Measurements from ENCODE around the gene BBS4. TPM values are rescaled to one million over a fixed set of nuclear protein-coding genes. Genes with fewer than 3 reads are reported as not detected.

Gene BBS4
- total and polyA plus RNA-seq, 12 donors = 13.6 to 44.1 (median 23.5) TPM

DNA sequence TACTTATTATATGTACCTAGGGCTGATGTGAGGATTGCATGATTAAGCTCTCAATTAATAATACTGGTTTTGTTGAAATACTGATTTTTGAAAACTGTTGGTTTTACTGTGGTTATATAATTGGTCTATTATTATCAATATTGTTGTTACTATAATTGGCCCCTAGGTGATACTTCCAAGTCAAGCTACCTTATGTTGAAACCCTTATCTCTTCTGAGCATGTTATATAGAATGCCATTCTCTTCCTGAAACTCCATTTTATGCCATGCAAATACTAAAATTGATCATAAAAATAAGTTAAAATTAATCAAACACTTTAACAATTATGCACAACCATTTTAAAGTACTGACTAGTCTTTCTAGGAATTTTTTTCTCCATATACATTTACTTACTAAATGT, 46.1 kb downstream of the BBS4 start:
- no peak for DNase-seq
- intact Hi-C loops (cut with DNase I) = no loop called here
- H3K9me3 ChIP-seq (replicated peaks in 1 of 3) = no peaks in the 10 kb centered on the region
- no peaks in the 10 kb centered on the region for H3K27me3 ChIP-seq
- TF ChIP-seq CTCF (IDR thresholded peaks at IDR 0.05) (no peak), POLR2A (IDR thresholded peaks at IDR 0.05) (no peak)
- H3K4me3 ChIP-seq = no peak overlapping the region
- H3K36me3 ChIP-seq (replicated peaks in 1 of 2) = peaks cover 0 to 26% of the 10 kb centered on the region in 2 donors
- no peaks in the 10 kb centered on the region for H3K4me1 ChIP-seq (replicated peaks in 1 of 2)
- H3K27ac ChIP-seq = no peak overlapping the region

DNA sequence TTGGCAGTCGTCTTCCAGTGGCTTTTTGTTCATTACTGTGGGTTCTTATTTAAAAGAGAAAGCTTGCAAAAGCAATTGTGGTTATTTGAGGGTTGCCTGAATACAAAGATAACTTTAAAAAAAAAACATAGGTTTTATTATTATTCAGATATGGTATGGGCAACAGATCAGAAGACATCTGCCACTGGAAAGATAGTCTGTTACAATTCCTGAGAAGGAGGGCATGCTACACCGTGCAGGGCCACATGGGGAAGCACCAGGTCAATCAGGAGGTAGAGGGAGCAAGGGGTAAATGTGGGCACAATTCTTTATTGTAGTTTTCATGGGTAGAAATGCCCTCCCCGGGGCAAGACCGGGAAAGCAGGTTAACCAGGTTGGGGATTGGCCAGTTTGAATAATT, 46.5 kb downstream of the BBS4 start:
- 91 to 97% (median 94%) methylated on average over 4 of the region's 4 CpGs for WGBS, 4 donors
- Histone ChIP-seq H3K4me1 (replicated peaks in 1 of 2) (no peaks in the 10 kb centered on the region), H3K27me3 (no peaks in the 10 kb centered on the region), H3K27ac (no peak overlapping the region), H3K4me3 (no peak overlapping the region), H3K36me3 (replicated peaks in 1 of 2) (peaks cover 0 to 30% of the 10 kb centered on the region in 2 donors), H3K9me3 (replicated peaks in 1 of 3) (no peaks in the 10 kb centered on the region)
- TF ChIP-seq POLR2A (IDR thresholded peaks at IDR 0.05) = no peak
- no peak for TF ChIP-seq CTCF (IDR thresholded peaks at IDR 0.05)
- intact Hi-C loops (cut with DNase I) = no loop called here
- DNase-seq = no peak

DNA sequence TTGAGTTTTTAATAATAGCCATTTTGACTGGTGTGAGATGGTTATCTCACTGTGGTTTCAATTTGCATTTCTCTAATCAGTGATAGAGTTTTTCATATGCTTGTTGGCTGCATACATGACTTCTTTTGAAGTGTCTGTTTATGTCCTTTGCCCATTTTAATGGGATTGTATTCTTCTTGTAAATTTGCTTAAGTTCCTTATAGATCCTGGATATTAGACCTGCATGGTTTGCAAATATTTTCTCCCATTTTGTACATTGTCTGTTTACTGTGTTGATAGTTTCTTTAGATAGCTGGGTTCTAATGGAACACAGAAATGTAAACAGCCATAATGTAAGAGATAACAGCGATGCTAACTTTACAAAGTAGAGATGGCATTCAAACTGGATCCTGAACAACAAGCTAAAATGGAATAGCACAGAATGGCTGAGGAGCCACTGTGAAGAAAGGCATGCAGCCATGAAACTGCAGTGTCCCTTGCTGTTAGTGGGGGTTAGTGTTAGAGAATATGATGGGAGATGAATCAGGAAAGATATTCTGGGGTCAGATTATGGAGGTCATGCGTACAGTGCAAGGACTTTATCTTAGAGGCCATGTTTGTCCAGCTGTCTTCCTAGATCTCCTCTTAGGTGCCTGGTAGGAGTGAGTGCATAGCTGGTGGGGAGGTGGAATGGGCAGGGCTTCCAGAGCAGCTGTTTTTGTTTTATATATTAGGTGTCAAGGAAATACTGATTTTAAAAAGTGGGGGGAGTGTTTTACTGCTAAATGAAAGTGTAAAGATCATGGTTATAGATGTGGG, 48.1 kb downstream of the BBS4 start:
- WGBS, 4 donors = 96 to 99% (median 97%) methylated on average over 2 of the region's 2 CpGs
- DNase-seq = no peak
- Histone ChIP-seq H3K4me1 (replicated peaks in 1 of 2) (no peaks in the 10 kb centered on the region), H3K27me3 (no peaks in the 10 kb centered on the region), H3K9me3 (replicated peaks in 1 of 3) (no peaks in the 10 kb centered on the region), H3K36me3 (replicated peaks in 1 of 2) (peaks cover 0 to 41% of the 10 kb centered on the region in 2 donors), H3K27ac (no peak overlapping the region), H3K4me3 (no peak overlapping the region)
- TF ChIP-seq POLR2A (IDR thresholded peaks at IDR 0.05) = no peak
- no peak for TF ChIP-seq CTCF (IDR thresholded peaks at IDR 0.05)
- intact Hi-C loops (cut with DNase I) = no loop called here

- no peaks in the 10 kb centered on the region for H3K4me1 ChIP-seq (replicated peaks in 1 of 2)
- 87 to 100% (median 98%) methylated on average over 2 of the region's 2 CpGs for WGBS, 4 donors
- no peak overlapping the region for H3K4me3 ChIP-seq
- H3K27ac ChIP-seq = no peak overlapping the region
- no peak for DNase-seq
- H3K36me3 ChIP-seq (replicated peaks in 1 of 2) = peaks cover 0 to 41% of the 10 kb centered on the region in 2 donors
- H3K27me3 ChIP-seq = no peaks in the 10 kb centered on the region
- H3K9me3 ChIP-seq (replicated peaks in 1 of 3) = no peaks in the 10 kb centered on the region
- TF ChIP-seq CTCF (IDR thresholded peaks at IDR 0.05) (no peak), POLR2A (IDR thresholded peaks at IDR 0.05) (no peak)
- intact Hi-C loops (cut with DNase I) = no loop called here
Measured at GRCh38 chr15:72735111-72735510, 49.1 kb downstream of the BBS4 start.
